HG02943 (cell line): ENCODE measurements around the gene MUSTN1.

Experiments
- ATAC-seq: cut with Tn5 transposase; IDR thresholded peaks from one replicate; pipeline ENCODE4 v1.9.1; 2021; ENCODE audit warnings: mild to moderate bottlenecking, low read depth, moderate library complexity; ENCODE audit not compliant: unreplicated experiment

The MUSTN1 gene

GRCh38 chr3:52836471-52836845 is 1.6 kb upstream of the MUSTN1 start:
- no peak for ATAC-seq

GRCh38 chr3:52835766-52836470 is 1.1 kb upstream of the MUSTN1 start:
- no peak for ATAC-seq

- ATAC-seq = no peak
Observed at GRCh38 chr3:52833202-52833601, 1.6 kb downstream of the MUSTN1 start.

- ATAC-seq = no peak
Observed at GRCh38 chr3:52831500-52832301, 3.1 kb downstream of the MUSTN1 start.

- no peak for ATAC-seq
Observed at GRCh38 chr3:52830535-52831258, 4.1 kb downstream of the MUSTN1 start, which contains the start of gene ITIH4. Gene ITIH4, minus strand, starts transcription at chr3:52830672. Its CDS starts 30 bp downstream, at chr3:52830642.

GRCh38 chr3:52829906-52830463 is 4.8 kb downstream of the MUSTN1 start:
- ATAC-seq = no peak

- no peak for ATAC-seq
Observed at GRCh38 chr3:52829482-52829881, 5.3 kb downstream of the MUSTN1 start.

GRCh38 chr3:52827866-52828376 is 6.9 kb downstream of the MUSTN1 start:
- ATAC-seq = no peak

GRCh38 chr3:52827441-52827840 is 7.4 kb downstream of the MUSTN1 start:
- no peak for ATAC-seq

GRCh38 chr3:52824037-52824436 is 10.8 kb downstream of the MUSTN1 start:
- ATAC-seq = no peak

GRCh38 chr3:52822363-52822762 is 12.5 kb downstream of the MUSTN1 start:
- no peak for ATAC-seq

GRCh38 chr3:52820736-52821135 is 14.1 kb downstream of the MUSTN1 start:
- ATAC-seq = no peak

GRCh38 chr3:52819936-52820335 is 14.9 kb downstream of the MUSTN1 start:
- ATAC-seq = no peak

GRCh38 chr3:52817860-52818259 is 17.0 kb downstream of the MUSTN1 start:
- ATAC-seq = no peak

- ATAC-seq = no peak
Observed at GRCh38 chr3:52817221-52817620, 17.6 kb downstream of the MUSTN1 start.

- no peak for ATAC-seq
Observed at GRCh38 chr3:52816654-52817053, 18.2 kb downstream of the MUSTN1 start.

- no peak for ATAC-seq
Observed at GRCh38 chr3:52816199-52816598, 18.6 kb downstream of the MUSTN1 start.

GRCh38 chr3:52813810-52814209 is 21.0 kb downstream of the MUSTN1 start:
- no peak for ATAC-seq

GRCh38 chr3:52811452-52812011 is 23.3 kb downstream of the MUSTN1 start:
- no peak for ATAC-seq

- no peak for ATAC-seq
Observed at GRCh38 chr3:52810923-52811322, 23.9 kb downstream of the MUSTN1 start.
